ENCODE data around the gene TMEM267. TPM values are rescaled to one million over a fixed set of nuclear protein-coding genes. Genes with fewer than 3 reads are reported as not detected.
"Not testable (repeated sequence)": the region's sequence is repeated elsewhere in the genome, so short reads cannot be mapped to it uniquely, and the experiment has no call there.

Gene TMEM267
- total RNA-seq, 1 experiment from 2014 or later, result 9.7 TPM

DNA sequence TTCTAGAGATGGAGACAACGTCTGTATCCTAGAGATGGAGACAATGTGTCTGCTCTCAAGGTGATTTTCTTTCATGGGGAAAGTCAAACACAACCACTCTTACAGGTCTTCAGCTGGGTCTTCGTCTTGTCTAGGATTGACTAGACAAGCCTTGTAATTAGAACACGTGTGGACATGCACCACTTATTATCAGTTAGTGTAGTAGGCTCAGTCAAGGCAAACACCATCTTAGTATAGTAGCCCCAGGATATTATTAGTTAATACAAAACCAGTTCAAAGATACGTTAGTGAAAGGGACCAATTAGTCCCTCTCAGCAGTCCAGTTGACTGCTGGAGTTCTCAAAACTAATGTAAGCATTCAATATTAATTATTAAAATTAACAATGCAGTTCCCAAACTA lies 56.4 kb downstream of the TMEM267 start:
- no peaks in the 10 kb centered on the region for H3K27me3 ChIP-seq (replicated peaks; ENCODE audit: insufficient read depth, low read depth, low read length, poor library complexity)
- CTCF ChIA-PET, result no interaction called here
- H3K27ac ChIP-seq (ENCODE audit: low read depth, low read length, poor library complexity, severe bottlenecking), result no peak overlapping the region
- H3K4me3 ChIP-seq (ENCODE audit: low read depth, low read length, poor library complexity, severe bottlenecking), result no peak overlapping the region
- POLR2A ChIA-PET (ENCODE audit: low non-redundant PET), result no interaction called here
- H3K9me3 ChIP-seq (ENCODE audit: low read depth, low read length, poor library complexity, severe bottlenecking), result no peaks in the 10 kb centered on the region
- H3K36me3 ChIP-seq (ENCODE audit: insufficient read depth, low read length, poor library complexity, severe bottlenecking), result no peaks in the 10 kb centered on the region
- no peaks in the 10 kb centered on the region for H3K4me1 ChIP-seq (ENCODE audit: insufficient read depth, low read length, poor library complexity, severe bottlenecking)
- DNase-seq (ENCODE audit: low spot score), result no peak
- no TSS peak for BruUV-seq (replicated peaks)
- TF ChIP-seq, protein P1, sequence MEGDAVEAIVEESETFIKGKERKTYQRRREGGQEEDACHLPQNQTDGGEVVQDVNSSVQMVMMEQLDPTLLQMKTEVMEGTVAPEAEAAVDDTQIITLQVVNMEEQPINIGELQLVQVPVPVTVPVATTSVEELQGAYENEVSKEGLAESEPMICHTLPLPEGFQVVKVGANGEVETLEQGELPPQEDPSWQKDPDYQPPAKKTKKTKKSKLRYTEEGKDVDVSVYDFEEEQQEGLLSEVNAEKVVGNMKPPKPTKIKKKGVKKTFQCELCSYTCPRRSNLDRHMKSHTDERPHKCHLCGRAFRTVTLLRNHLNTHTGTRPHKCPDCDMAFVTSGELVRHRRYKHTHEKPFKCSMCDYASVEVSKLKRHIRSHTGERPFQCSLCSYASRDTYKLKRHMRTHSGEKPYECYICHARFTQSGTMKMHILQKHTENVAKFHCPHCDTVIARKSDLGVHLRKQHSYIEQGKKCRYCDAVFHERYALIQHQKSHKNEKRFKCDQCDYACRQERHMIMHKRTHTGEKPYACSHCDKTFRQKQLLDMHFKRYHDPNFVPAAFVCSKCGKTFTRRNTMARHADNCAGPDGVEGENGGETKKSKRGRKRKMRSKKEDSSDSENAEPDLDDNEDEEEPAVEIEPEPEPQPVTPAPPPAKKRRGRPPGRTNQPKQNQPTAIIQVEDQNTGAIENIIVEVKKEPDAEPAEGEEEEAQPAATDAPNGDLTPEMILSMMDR (conservative IDR thresholded peaks at IDR 0.05; ENCODE audit: low read depth, low read length), result no peak
- TF ChIP-seq EZH2 (IDR thresholded peaks at IDR 0.05; ENCODE audit: borderline replicate concordance, low read depth, low read length, poor library complexity, severe bottlenecking), result no peak
- intact Hi-C loops (cut with micrococcal nuclease; ENCODE audit: unreplicated experiment), result no loop called here

DNA sequence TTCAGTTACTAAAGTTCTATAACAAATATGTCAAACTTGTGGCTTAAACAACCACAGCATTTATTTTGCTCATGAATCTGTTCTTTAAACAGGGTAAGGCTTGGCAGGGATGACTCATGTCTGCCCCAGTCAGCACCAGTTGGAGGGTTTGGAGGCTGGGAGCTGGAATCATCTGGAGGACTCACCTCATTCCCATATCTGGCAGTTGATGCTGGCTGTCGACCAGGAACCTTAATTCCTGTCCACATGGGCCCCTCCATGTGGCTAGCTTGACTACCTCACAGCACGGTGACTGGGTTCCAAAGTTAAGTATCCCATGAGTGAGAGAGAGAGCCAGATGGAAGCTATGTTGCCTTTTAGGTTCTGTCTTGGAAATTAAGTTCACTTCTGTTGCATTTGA lies 57.7 kb downstream of the TMEM267 start:
- POLR2A ChIA-PET (ENCODE audit: low non-redundant PET), result no interaction called here
- no peak for TF ChIP-seq EZH2 (IDR thresholded peaks at IDR 0.05; ENCODE audit: borderline replicate concordance, low read depth, low read length, poor library complexity, severe bottlenecking)
- TF ChIP-seq, protein P1 (conservative IDR thresholded peaks at IDR 0.05; ENCODE audit: low read depth, low read length), result no peak

DNA sequence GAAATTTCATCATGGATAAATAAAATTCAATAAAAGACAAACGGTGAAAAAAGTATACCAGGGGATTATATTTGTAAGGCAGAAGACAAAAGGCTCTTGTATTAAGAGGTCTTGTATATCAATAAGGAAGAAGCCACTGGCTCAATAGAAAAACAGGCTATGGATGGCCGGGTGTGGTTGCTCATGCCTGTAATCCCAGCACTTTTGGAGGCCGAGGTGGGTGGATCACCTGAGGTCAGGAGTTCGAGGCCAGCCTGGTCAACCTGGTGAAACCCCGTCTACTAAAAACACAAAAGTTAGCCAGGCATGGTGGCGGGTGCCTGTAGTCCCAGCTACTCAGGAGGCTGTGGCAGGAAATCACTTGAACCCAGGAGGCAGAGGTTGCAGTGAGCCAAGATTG lies 60.6 kb downstream of the TMEM267 start:
- H3K4me3 ChIP-seq (ENCODE audit: low read depth, low read length, poor library complexity, severe bottlenecking); H3K4me1 ChIP-seq (ENCODE audit: insufficient read depth, low read length, poor library complexity, severe bottlenecking); DNase-seq (ENCODE audit: low spot score); H3K27me3 ChIP-seq (replicated peaks; ENCODE audit: insufficient read depth, low read depth, low read length, poor library complexity); H3K9me3 ChIP-seq (ENCODE audit: low read depth, low read length, poor library complexity, severe bottlenecking); H3K27ac ChIP-seq (ENCODE audit: low read depth, low read length, poor library complexity, severe bottlenecking); BruUV-seq (replicated peaks); intact Hi-C loops (cut with micrococcal nuclease; ENCODE audit: unreplicated experiment); H3K36me3 ChIP-seq (ENCODE audit: insufficient read depth, low read length, poor library complexity, severe bottlenecking); CTCF ChIA-PET; POLR2A ChIA-PET (ENCODE audit: low non-redundant PET): not testable (repeated sequence)

More for the DNA sequence above, 57.7 kb downstream of the TMEM267 start:
- intact Hi-C loops (cut with micrococcal nuclease; ENCODE audit: unreplicated experiment), result no loop called here
- no peaks in the 10 kb centered on the region for H3K9me3 ChIP-seq (ENCODE audit: low read depth, low read length, poor library complexity, severe bottlenecking)
- CTCF ChIA-PET, result no interaction called here
- no peaks in the 10 kb centered on the region for H3K4me1 ChIP-seq (ENCODE audit: insufficient read depth, low read length, poor library complexity, severe bottlenecking)
- H3K27me3 ChIP-seq (replicated peaks; ENCODE audit: insufficient read depth, low read depth, low read length, poor library complexity), result no peaks in the 10 kb centered on the region
- DNase-seq (ENCODE audit: low spot score), result no peak
- no TSS peak for BruUV-seq (replicated peaks)
- H3K4me3 ChIP-seq (ENCODE audit: low read depth, low read length, poor library complexity, severe bottlenecking), result no peak overlapping the region
- no peaks in the 10 kb centered on the region for H3K36me3 ChIP-seq (ENCODE audit: insufficient read depth, low read length, poor library complexity, severe bottlenecking)
- no peak overlapping the region for H3K27ac ChIP-seq (ENCODE audit: low read depth, low read length, poor library complexity, severe bottlenecking)

DNA sequence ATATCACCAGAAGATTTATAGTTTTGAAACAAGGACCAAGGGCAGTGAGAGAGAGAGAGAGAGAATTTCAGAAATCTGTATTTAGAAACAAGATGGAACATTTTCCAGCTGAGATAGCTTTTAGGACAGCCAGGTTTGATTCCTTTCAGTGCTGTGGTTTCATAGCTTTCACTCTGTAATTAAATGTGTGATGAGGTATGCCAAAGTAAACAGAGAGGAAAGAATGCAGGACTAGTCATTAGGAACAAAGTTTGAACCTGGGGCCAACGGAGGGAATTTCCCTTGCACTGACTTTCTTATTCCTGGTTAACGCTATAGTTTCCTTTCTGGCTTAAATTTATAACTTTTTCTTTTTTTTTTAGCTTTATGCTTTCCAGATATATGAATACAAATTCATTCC lies 61.5 kb downstream of the TMEM267 start:
- ChIA-PET CTCF (no interaction called here), POLR2A (ENCODE audit: low non-redundant PET) (no interaction called here)
- Histone ChIP-seq H3K36me3 (ENCODE audit: insufficient read depth, low read length, poor library complexity, severe bottlenecking) (no peaks in the 10 kb centered on the region), H3K4me1 (ENCODE audit: insufficient read depth, low read length, poor library complexity, severe bottlenecking) (no peaks in the 10 kb centered on the region), H3K27ac (ENCODE audit: low read depth, low read length, poor library complexity, severe bottlenecking) (no peak overlapping the region), H3K9me3 (ENCODE audit: low read depth, low read length, poor library complexity, severe bottlenecking) (no peaks in the 10 kb centered on the region), H3K4me3 (ENCODE audit: low read depth, low read length, poor library complexity, severe bottlenecking) (no peak overlapping the region), H3K27me3 (replicated peaks; ENCODE audit: insufficient read depth, low read depth, low read length, poor library complexity) (no peaks in the 10 kb centered on the region)
- intact Hi-C loops (cut with micrococcal nuclease; ENCODE audit: unreplicated experiment), result no loop called here
- no TSS peak for BruUV-seq (replicated peaks)
- TF ChIP-seq, protein P1 (conservative IDR thresholded peaks at IDR 0.05; ENCODE audit: low read depth, low read length), result no peak
- TF ChIP-seq EZH2 (IDR thresholded peaks at IDR 0.05; ENCODE audit: borderline replicate concordance, low read depth, low read length, poor library complexity, severe bottlenecking), result no peak
- DNase-seq (ENCODE audit: low spot score), result no peak

Data from A673 (cell line).